ENCODE data around the gene ENPP7.

The ENPP7 gene

GRCh38 chr17:79730769-79731483 is at the start of gene ENPP7:
TSS of gene ENPP7 (plus strand) at chr17:79730943. CDS start at chr17:79731140, 197 bp downstream.
- DNase-seq (ENCODE audit: low read depth): no peak

- DNase-seq (ENCODE audit: low read depth): no peak
These were observed 49.6 kb upstream of the ENPP7 start for GRCh38 chr17:79681101-79681621.

GRCh38 chr17:79681628-79682261 is 49.0 kb upstream of the ENPP7 start:
- DNase-seq (ENCODE audit: low read depth): no peak

- DNase-seq (ENCODE audit: low read depth): no peak
These were observed 47.4 kb upstream of the ENPP7 start for GRCh38 chr17:79683365-79683764.

- no peak for DNase-seq (ENCODE audit: low read depth)
These were observed 46.4 kb upstream of the ENPP7 start for GRCh38 chr17:79684132-79684985.

- no peak for DNase-seq (ENCODE audit: low read depth)
These were observed 45.6 kb upstream of the ENPP7 start for GRCh38 chr17:79685121-79685520.

GRCh38 chr17:79686476-79686875 is 44.3 kb upstream of the ENPP7 start:
- no peak for DNase-seq (ENCODE audit: low read depth)

GRCh38 chr17:79690466-79690865 is 40.3 kb upstream of the ENPP7 start:
- no peak for DNase-seq (ENCODE audit: low read depth)

- DNase-seq (ENCODE audit: low read depth): no peak
These were observed 39.5 kb upstream of the ENPP7 start for GRCh38 chr17:79690988-79691836.

- DNase-seq (ENCODE audit: low read depth): no peak
These were observed 38.8 kb upstream of the ENPP7 start for GRCh38 chr17:79691931-79692330.

GRCh38 chr17:79693419-79693818 is 37.3 kb upstream of the ENPP7 start:
- DNase-seq (ENCODE audit: low read depth): no peak

- DNase-seq (ENCODE audit: low read depth): no peak
These were observed 35.4 kb upstream of the ENPP7 start for GRCh38 chr17:79695293-79695790.

- no peak for DNase-seq (ENCODE audit: low read depth)
These were observed 34.7 kb upstream of the ENPP7 start for GRCh38 chr17:79695797-79696609.

- no peak for DNase-seq (ENCODE audit: low read depth)
These were observed 34.1 kb upstream of the ENPP7 start for GRCh38 chr17:79696610-79696982.

GRCh38 chr17:79698146-79698846 is 32.4 kb upstream of the ENPP7 start:
- no peak for DNase-seq (ENCODE audit: low read depth)

GRCh38 chr17:79699386-79700036 is 31.2 kb upstream of the ENPP7 start:
- DNase-seq (ENCODE audit: low read depth): no peak

- no peak for DNase-seq (ENCODE audit: low read depth)
These were observed 30.2 kb upstream of the ENPP7 start for GRCh38 chr17:79700592-79700991.

GRCh38 chr17:79702034-79702433 is 28.7 kb upstream of the ENPP7 start:
- no peak for DNase-seq (ENCODE audit: low read depth)

GRCh38 chr17:79702550-79703236 is 28.1 kb upstream of the ENPP7 start:
- DNase-seq (ENCODE audit: low read depth): no peak
